HepG2 (cell line): Measurements from ENCODE around the gene CHRNB2. TPM values are rescaled to one million over a fixed set of nuclear protein-coding genes. Genes with fewer than 3 reads are reported as not detected.

Experiments used
- FOXK2 ChIP-seq: fragments of 450-650 bp; IDR thresholded peaks from 2 replicates; pipeline ENCODE4 v1.6.1; 2016
- FOXM1 ChIP-seq: sonication (generic); formaldehyde crosslinking; IDR thresholded peaks from 2 replicates; pipeline ENCODE4 v1.5.0; 2020; ENCODE audit warnings: missing genetic modification reagents
- KDM3A ChIP-seq: IDR thresholded peaks from 2 replicates; pipeline ENCODE4 v1.6.1; 2018; ENCODE audit warnings: low read depth, missing compliant biosample characterization
- LRRFIP1 ChIP-seq: sonication (generic); formaldehyde crosslinking; conservative IDR thresholded peaks from 2 replicates; pipeline ENCODE4 v1.4.0; 2020; ENCODE audit warnings: missing genetic modification reagents
- PPARG ChIP-seq: conservative IDR thresholded peaks from 2 replicates; pipeline ENCODE4 v1.6.1; 2016; ENCODE audit warnings: missing biosample characterization, missing genetic modification reagents
- REPIN1 ChIP-seq: sonication (generic); formaldehyde crosslinking; IDR thresholded peaks from 2 replicates; pipeline ENCODE4 v1.8.0; 2022; ENCODE audit warnings: missing genetic modification reagents, low read depth, mild to moderate bottlenecking, borderline replicate concordance
- RFX1 ChIP-seq: fragments of 450-650 bp; IDR thresholded peaks from 2 replicates; pipeline ENCODE4 v1.6.1; 2017
- SIN3B ChIP-seq: fragments of 150-350 bp; IDR thresholded peaks from 2 replicates; pipeline ENCODE4 v1.6.1; 2014; ENCODE audit warnings: low read length
- SMAD1 ChIP-seq: sonication (generic); formaldehyde crosslinking; IDR thresholded peaks from 2 replicates; pipeline ENCODE4 v1.4.0; 2020; ENCODE audit warnings: missing genetic modification reagents, low read depth, mild to moderate bottlenecking, borderline replicate concordance
- SP2 ChIP-seq: sonication (generic); formaldehyde crosslinking; IDR thresholded peaks from 2 replicates; pipeline ENCODE4 v1.5.1; 2020; ENCODE audit warnings: mild to moderate bottlenecking, missing genetic modification reagents
- TARDBP ChIP-seq: sonication (generic); formaldehyde crosslinking; IDR thresholded peaks from 2 replicates; pipeline ENCODE4 v1.8.0; 2022; ENCODE audit warnings: mild to moderate bottlenecking, missing genetic modification reagents
- TFE3 ChIP-seq: IDR thresholded peaks from 2 replicates; pipeline ENCODE4 v1.6.1; 2016
- U2AF1 ChIP-seq: fragments of 200-400 bp; formaldehyde crosslinking; optimal IDR thresholded peaks from 2 replicates; pipeline ENCODE3; 2017; ENCODE audit warnings: mild to moderate bottlenecking, low read depth, low read length
- ZBTB21 ChIP-seq: sonication (generic); formaldehyde crosslinking; IDR thresholded peaks from 2 replicates; pipeline ENCODE4 v1.4.0; 2020; ENCODE audit warnings: missing genetic modification reagents
- ZBTB43 ChIP-seq: sonication (generic); formaldehyde crosslinking; conservative IDR thresholded peaks from 2 replicates; pipeline ENCODE4 v1.4.0; 2020; ENCODE audit warnings: missing genetic modification reagents
- ZNF296 ChIP-seq: sonication (generic); formaldehyde crosslinking; conservative IDR thresholded peaks from 2 replicates; pipeline ENCODE4 v1.5.0; 2020; ENCODE audit warnings: mild to moderate bottlenecking, missing genetic modification reagents
- ZNF337 ChIP-seq: sonication (generic); formaldehyde crosslinking; IDR thresholded peaks from 2 replicates; pipeline ENCODE4 v1.5.1; 2020; ENCODE audit warnings: missing genetic modification reagents, low read depth, mild to moderate bottlenecking, borderline replicate concordance
- ZNF781 ChIP-seq: sonication (generic); formaldehyde crosslinking; IDR thresholded peaks from 2 replicates; pipeline ENCODE4 v1.5.1; 2020; ENCODE audit warnings: borderline replicate concordance, mild to moderate bottlenecking, missing genetic modification reagents; ENCODE audit errors: not compliant biosample characterization
- ZNF788 ChIP-seq: sonication (generic); formaldehyde crosslinking; IDR thresholded peaks from 2 replicates; pipeline ENCODE4 v1.5.0; 2020; ENCODE audit warnings: mild to moderate bottlenecking, missing genetic modification reagents, borderline replicate concordance
- ZNF792 ChIP-seq: IDR thresholded peaks from 2 replicates; pipeline ENCODE4 v1.6.1; 2016
- polyA plus RNA-seq, 8 experiments: library from polyadenylated mRNA; depleted of rRNA in 3 of 8; stranded (reverse) in 7 of 8; unstranded in 1 of 8; fragments of >200 nt; fragmentation: Illumina TruSeq in 4 of 8; extraction: Trizol in 4 of 8; gene quantifications; 2 replicates each; pipeline versions ENCODE4 v1.2.1 to v1.2.3, GENCODE V29; 2011 to 2016; ENCODE audit warnings: low read depth in 4 of 8, missing spikeins in 1 of 8, mixed read lengths in 1 of 8; ENCODE audit not compliant: insufficient read depth in 1 of 8
- total RNA-seq, 5 experiments: library from RNA; depleted of rRNA; stranded (reverse); fragments of >200 nt; fragmentation: Illumina TruSeq; extraction: Trizol; gene quantifications; 2 replicates each; pipeline ENCODE4 v1.2.3, GENCODE V29; 2016; ENCODE audit warnings: low read depth in 1 of 5
- TF ChIP-seq, protein P1 (sequence below): sonication (generic); formaldehyde crosslinking; IDR thresholded peaks from 2 replicates; pipeline ENCODE4 v1.5.0; 2020; ENCODE audit warnings: mild to moderate bottlenecking, missing genetic modification reagents, borderline replicate concordance

CHRNB2 gene
- total and polyA plus RNA-seq, 2 of the 13 experiments (the other 11 are each of a cell fraction or from before 2014, with no cell fraction given), result 0.03 to 0.07 TPM

GRCh38 chr1:154558720-154559465 lies 8.7 kb upstream of the CHRNB2 start (continued):
- TF ChIP-seq ZNF788, result peak; percentile 99
- TF ChIP-seq ZBTB43 (CRISPR knock-in tag), result peak; percentile 92
- TF ChIP-seq ZNF337 (CRISPR knock-in tag), result no peak
- peak; percentile 75; the same call in 1 of the 2 replicates for TF ChIP-seq KDM3A (CRISPR knock-in tag)
- peak; percentile 99 for TF ChIP-seq REPIN1
- TF ChIP-seq ZBTB21 (CRISPR knock-in tag), result 0 out of 2 replicates have a peak, but pooled peaks have one; percentile 9
- TF ChIP-seq FOXM1 (CRISPR knock-in tag), result peak; percentile 62
- peak; percentile 94 for TF ChIP-seq TARDBP (CRISPR knock-in tag)
- peak; percentile 97 for TF ChIP-seq ZNF781 (CRISPR knock-in tag)
- 0 out of 2 replicates have a peak, but pooled peaks have one; percentile 40 for TF ChIP-seq ZNF296 (CRISPR knock-in tag)
- no peak for TF ChIP-seq U2AF1
- TF ChIP-seq ZNF792 (CRISPR knock-in tag), result peak; percentile 79
- TF ChIP-seq SP2, result peak; percentile 68
- TF ChIP-seq FOXK2, result 0 out of 2 replicates have a peak, but pooled peaks have one; percentile 40
- peak; percentile 94; the same call in 1 of the 2 replicates for TF ChIP-seq SMAD1 (CRISPR knock-in tag)
- TF ChIP-seq PPARG (CRISPR knock-in tag), result peak; percentile 51; the same call in 1 of the 2 replicates
- TF ChIP-seq TFE3, result peak; percentile 99
- TF ChIP-seq LRRFIP1 (CRISPR knock-in tag), result 0 out of 2 replicates have a peak, but pooled peaks have one; percentile 51
- no peak for TF ChIP-seq RFX1
- TF ChIP-seq SIN3B, result no peak
- TF ChIP-seq, protein P1, sequence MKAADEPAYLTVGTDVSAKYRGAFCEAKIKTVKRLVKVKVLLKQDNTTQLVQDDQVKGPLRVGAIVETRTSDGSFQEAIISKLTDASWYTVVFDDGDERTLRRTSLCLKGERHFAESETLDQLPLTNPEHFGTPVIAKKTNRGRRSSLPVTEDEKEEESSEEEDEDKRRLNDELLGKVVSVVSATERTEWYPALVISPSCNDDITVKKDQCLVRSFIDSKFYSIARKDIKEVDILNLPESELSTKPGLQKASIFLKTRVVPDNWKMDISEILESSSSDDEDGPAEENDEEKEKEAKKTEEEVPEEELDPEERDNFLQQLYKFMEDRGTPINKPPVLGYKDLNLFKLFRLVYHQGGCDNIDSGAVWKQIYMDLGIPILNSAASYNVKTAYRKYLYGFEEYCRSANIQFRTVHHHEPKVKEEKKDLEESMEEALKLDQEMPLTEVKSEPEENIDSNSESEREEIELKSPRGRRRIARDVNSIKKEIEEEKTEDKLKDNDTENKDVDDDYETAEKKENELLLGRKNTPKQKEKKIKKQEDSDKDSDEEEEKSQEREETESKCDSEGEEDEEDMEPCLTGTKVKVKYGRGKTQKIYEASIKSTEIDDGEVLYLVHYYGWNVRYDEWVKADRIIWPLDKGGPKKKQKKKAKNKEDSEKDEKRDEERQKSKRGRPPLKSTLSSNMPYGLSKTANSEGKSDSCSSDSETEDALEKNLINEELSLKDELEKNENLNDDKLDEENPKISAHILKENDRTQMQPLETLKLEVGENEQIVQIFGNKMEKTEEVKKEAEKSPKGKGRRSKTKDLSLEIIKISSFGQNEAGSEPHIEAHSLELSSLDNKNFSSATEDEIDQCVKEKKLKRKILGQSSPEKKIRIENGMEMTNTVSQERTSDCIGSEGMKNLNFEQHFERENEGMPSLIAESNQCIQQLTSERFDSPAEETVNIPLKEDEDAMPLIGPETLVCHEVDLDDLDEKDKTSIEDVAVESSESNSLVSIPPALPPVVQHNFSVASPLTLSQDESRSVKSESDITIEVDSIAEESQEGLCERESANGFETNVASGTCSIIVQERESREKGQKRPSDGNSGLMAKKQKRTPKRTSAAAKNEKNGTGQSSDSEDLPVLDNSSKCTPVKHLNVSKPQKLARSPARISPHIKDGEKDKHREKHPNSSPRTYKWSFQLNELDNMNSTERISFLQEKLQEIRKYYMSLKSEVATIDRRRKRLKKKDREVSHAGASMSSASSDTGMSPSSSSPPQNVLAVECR (CRISPR knock-in tag), result peak; percentile 92; the same call in 1 of the 2 replicates
